HG03064 (cell line): ENCODE data around the gene UBR4.

Experiments used
- ATAC-seq: cut with Tn5 transposase; IDR thresholded peaks from one replicate; pipeline ENCODE4 v1.9.1; 2021; ENCODE audit warnings: low read depth; ENCODE audit not compliant: unreplicated experiment

The UBR4 gene

GRCh38 chr1:19074361-19074901 is 135.6 kb downstream of the UBR4 start:
- no peak for ATAC-seq

- no peak for ATAC-seq
These were observed 136.5 kb downstream of the UBR4 start for GRCh38 chr1:19073311-19074186.

GRCh38 chr1:19072285-19072981 is 137.6 kb downstream of the UBR4 start:
- no peak for ATAC-seq

GRCh38 chr1:19071674-19072281 is 138.3 kb downstream of the UBR4 start:
- no peak for ATAC-seq

DNA sequence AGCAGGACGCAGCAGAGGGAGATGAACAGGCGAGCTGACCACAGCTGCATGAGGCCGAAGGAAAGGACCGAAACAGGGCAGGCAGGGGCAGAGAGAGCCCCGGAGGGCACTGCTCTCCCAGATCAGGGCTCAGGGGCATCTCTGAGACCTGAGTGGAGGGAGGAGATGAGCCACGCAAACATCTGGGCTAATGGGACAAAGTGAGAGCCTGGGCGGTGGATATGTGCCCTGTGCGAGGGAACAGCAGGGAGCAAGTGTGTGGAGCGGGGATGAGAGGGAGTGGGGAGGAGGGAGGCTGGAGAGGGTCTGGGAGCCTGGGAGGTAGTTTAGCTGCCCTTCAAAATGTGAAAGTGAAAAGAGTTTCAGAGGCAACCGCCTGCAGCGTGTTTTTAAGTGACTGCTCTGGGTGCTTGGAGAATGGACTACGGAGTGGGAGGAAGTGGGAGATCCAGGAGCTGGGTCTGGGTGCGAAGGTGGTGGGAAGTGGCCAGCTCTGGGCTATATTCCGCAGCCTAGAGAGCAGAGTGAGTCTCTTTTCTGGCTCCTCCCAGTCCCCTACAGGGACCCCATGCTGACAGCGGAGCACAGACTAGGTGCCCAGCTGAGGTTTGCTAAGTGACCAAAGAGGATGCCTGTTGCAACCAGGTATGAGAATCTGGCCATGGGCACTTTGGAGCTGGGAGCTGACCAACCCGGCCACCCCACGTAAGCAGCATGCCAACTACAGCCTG is 139.0 kb downstream of the UBR4 start:
- ATAC-seq, result no peak

DNA sequence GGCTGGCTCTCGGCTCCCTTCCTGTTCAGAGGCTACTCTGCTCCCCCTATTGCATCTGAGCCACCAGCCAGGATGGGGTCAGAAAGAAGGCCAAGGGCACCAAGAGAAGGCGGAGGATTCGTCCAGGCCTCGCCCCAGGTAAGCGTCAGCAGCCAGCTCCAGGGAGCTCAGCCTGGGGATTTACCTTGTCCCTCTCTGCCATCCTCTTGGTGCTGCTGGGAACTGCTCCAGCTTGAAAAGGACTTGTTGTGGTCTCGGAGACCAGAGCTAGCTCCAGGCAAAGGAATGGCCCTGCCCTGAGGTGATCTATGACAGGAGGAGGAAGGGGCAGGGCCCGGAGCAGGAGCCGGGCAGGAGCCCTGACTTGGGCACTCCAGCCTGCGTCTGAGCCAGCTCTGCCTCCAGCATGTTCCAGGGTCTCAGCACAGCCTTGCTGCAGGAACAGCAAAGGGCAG is 139.8 kb downstream of the UBR4 start:
- ATAC-seq, result no peak

- no peak for ATAC-seq
These were observed 141.3 kb downstream of the UBR4 start for GRCh38 chr1:19068639-19069276.

DNA sequence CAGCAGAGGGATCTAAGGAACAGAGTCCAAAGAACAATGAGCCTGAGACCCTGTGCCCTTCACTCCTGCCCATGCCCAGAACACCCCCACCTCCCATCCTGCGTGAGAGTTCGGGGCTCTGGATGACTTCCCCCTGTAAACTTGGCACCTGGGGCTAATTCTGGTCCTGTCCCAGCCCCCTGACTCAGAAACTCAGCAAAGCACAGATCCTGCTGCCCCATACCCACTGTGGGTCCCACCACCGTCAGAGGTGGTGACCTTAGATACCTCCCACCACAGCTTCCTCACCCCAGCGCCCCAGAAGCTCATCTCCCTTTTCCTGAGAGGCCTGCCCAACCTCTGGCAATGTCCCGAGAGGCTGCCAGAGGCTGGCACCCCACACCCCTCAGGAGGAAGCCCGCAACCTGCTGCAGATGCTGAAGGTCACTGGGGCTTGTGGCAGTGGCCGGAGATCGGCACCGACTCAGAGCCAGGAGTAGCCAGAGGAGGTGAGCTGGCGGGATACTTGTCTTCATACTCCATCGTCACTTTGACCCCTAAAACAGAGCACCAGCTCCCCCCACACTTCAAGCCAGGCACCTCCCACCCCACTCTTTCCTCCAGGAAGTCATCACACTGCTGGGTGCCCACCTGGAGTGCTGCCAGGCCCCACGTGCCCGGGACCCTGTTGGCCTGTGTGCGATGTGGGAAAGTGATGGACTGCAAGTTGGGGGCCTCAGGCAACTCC is 142.0 kb downstream of the UBR4 start:
- ATAC-seq, result no peak

DNA sequence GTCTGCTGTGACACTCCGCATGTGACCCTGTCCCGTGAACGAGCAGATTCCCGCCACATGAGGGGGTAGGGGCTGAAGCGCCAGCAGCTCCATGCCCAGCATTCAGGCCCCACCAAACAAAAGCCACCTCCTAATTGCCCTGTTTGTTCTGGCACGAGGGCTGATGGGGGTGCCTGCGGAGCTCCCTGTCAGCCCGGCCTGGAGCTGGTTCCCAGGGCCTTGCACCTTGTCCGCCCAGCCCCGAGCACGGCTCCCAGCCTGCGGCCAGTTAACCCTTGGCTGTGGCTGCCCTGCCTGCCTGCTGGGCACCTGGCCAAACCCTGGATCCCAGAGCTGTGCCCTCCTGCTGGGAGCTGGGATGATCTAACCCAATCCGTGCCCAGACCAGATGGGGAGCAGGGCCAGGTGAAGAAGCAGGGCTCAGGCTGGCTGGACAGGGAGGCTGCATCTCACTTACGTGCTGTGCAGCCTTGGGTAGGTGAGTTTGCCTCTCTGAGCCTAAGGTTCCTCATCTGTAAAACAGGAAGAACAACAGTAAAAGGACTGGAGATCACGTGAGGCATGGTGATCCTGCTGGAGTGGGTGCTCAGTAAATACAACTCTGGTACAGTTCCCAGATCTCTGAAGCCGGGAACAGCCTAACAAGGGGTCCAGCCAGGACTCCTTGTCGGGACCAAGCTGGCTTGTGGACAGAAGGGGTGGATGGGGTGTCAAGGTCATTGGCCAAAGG is 142.7 kb downstream of the UBR4 start:
- ATAC-seq, result no peak

- ATAC-seq, result no peak
These were observed 143.2 kb downstream of the UBR4 start for GRCh38 chr1:19066874-19067181.

GRCh38 chr1:19066248-19066873 is 143.7 kb downstream of the UBR4 start:
- no peak for ATAC-seq

- ATAC-seq, result no peak
These were observed 144.4 kb downstream of the UBR4 start for GRCh38 chr1:19065526-19066247.

DNA sequence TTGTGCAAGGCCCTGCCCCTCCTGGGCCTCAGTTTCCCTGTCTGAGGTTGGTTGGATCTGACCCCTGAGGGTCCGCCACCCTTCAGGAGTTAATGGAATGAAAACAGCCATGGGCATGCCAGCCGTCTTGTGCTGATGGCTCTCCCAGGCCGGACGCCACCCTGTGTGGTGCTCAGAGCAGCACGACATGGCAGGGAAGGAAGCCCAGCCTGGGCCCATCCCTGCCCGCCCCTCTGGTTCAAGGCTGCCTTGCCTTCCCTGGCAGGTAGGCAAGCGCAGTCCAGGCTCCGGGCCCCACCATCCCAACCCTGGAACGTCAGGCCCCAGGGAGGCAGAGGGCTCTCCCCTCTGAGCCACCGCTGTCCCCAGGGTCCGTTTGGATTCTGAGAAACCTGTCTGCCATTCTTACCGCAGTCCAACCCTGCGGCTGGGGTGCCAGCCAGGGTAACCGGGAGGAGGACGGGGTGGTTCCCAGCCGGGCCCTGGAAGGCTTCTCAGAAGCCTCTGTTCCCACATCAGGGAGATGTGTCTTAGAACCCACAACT is 145.1 kb downstream of the UBR4 start:
- ATAC-seq, result no peak

DNA sequence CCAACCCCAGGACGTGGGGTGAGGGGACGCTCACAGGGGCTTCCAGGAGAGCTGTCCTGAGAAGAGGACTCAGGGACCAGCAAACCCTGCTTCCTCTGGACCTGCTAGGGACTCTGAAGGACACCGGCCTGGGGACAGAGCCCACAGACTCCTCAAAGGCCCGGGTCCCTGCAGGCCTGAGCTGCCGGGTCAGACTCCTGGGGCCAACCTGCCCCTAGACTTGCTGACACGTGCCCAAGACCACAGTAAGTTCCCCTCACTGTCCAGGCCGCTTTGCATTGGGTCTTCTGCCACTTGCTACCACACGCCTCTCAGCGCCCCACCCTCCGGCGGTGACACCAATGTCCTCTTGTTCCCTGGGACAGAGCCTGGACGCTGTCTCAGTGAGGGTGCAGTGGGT is 146.9 kb downstream of the UBR4 start:
- ATAC-seq, result no peak

DNA sequence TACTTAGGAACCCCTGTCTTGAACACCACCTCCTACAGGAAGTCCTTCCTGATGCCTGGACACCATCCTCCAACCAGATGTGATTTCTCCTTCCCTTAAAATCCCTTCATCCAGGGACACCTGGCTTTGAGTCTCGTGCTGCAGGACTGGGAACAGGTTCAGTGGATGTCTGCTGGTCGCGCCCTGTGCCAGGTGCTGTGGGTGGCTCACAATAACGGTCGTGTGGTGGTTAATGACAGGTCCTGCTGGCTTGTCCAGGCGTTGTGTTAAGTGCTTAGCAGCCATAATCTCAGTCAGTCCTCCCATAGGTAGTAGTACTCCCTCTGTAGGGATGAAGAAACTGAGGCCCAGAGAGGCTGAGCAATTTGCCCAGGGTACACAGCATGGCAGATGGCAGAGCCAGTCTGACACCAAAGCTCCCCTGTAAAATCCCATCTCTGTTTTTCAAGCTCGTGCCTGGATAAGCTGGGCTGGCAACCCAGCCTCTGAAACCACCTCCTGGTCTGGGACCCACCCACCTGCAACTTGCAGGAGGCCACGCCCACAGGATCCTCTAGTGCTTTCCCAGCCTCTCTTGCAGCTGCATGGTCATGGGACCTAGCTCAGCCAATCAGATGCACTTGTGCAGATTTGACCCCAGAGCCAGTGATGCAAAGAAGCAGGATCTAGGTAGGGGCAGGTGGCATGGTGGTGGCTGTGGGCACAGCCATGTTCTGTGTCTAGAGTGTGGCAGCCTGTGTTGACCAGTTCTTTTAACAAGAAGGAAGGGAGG is 147.6 kb downstream of the UBR4 start:
- no peak for ATAC-seq

GRCh38 chr1:19061798-19062197 is 148.3 kb downstream of the UBR4 start:
- no peak for ATAC-seq

DNA sequence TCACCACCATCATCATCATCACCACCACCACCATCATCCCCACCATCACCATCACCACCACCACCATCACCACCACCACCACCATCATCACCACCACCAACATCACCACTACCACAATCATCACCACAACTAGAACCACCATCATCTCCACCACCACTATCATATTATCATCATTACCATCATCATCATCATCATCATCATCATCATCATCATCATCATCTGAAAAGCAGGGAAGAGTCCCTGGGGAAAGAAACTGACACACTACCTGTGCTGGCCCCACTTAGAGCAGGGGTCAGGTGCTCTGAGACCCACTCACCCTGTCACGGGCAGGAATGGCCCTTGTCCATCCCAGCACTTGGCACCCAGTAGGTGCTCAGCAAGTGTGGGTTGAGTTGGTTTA is 148.7 kb downstream of the UBR4 start:
- no peak for ATAC-seq
